Fibroblast of upper back skin (primary cell): Measurements from ENCODE around the gene NUDC.
"Not testable (repeated sequence)": the region's sequence is repeated elsewhere in the genome, so short reads cannot be mapped to it uniquely, and the experiment has no call there.

Experiments
- DNase-seq: peaks from one replicate; pipeline ENCODE4 v3.0.0-alpha.2; 2013

Gene NUDC

GRCh38 chr1:26921540-26922430, at the start of gene NUDC:
NUDC (plus strand) TSS chr1:26921743; CDS start chr1:26921849, 106 bp downstream.
- peak; percentile 96 for DNase-seq

GRCh38 chr1:26873097-26873496, 48.4 kb upstream of the NUDC start:
- not testable (repeated sequence) for DNase-seq

- no peak for DNase-seq
Measured at GRCh38 chr1:26874896-26875295, 46.6 kb upstream of the NUDC start.

- DNase-seq = no peak
Measured at GRCh38 chr1:26877326-26877725, 44.2 kb upstream of the NUDC start.

GRCh38 chr1:26879793-26880192, 41.8 kb upstream of the NUDC start:
- no peak for DNase-seq

GRCh38 chr1:26881611-26882010, 39.9 kb upstream of the NUDC start:
- not testable (repeated sequence) for DNase-seq

GRCh38 chr1:26882696-26883463, 38.7 kb upstream of the NUDC start:
- no peak for DNase-seq

GRCh38 chr1:26887125-26887524, 34.4 kb upstream of the NUDC start:
- DNase-seq = peak; percentile 23

GRCh38 chr1:26888231-26888630, 33.3 kb upstream of the NUDC start:
- DNase-seq = no peak

- peak; percentile 64 for DNase-seq
Measured at GRCh38 chr1:26889551-26890466, 31.7 kb upstream of the NUDC start, which contains the start of gene GPN2. GPN2 (minus strand) TSS chr1:26890283; CDS start chr1:26890096, 187 bp downstream.

GRCh38 chr1:26890467-26890796, 31.1 kb upstream of the NUDC start:
- DNase-seq = no peak

GRCh38 chr1:26894263-26894662, 27.3 kb upstream of the NUDC start:
- DNase-seq = no peak

GRCh38 chr1:26897351-26897750, 24.2 kb upstream of the NUDC start:
- no peak for DNase-seq

GRCh38 chr1:26900001-26900814, 21.3 kb upstream of the NUDC start, which contains the start of gene GPATCH3:
GPATCH3 (minus strand) TSS chr1:26900467; CDS start chr1:26900442, 25 bp downstream.
- peak; percentile 95 for DNase-seq

- DNase-seq = no peak
Measured at GRCh38 chr1:26900815-26901511, 20.6 kb upstream of the NUDC start.

- DNase-seq = peak; percentile 50
Measured at GRCh38 chr1:26907071-26907917, 14.2 kb upstream of the NUDC start.

- no peak for DNase-seq
Measured at GRCh38 chr1:26909951-26910342, 11.6 kb upstream of the NUDC start.

GRCh38 chr1:26910343-26911160, 11.0 kb upstream of the NUDC start:
- DNase-seq = no peak
